IPS-18a (cell line): ENCODE data around the gene MYOD1.

Source experiments
- H3K27ac ChIP-seq: one replicate; pipeline ENCODE4 v1.5.1; 2013; ENCODE audit warnings: low read length
- H3K27me3 ChIP-seq: one replicate; pipeline ENCODE4 v1.6.1; 2013; ENCODE audit warnings: mild to moderate bottlenecking, low read length; ENCODE audit not compliant: control insufficient read depth, insufficient read depth
- H3K36me3 ChIP-seq: one replicate; pipeline ENCODE4 v1.6.1; 2013; ENCODE audit warnings: low read depth, low read length; ENCODE audit not compliant: control insufficient read depth
- H3K4me1 ChIP-seq: one replicate; pipeline ENCODE4 v1.6.1; 2013; ENCODE audit warnings: low read depth, low read length; ENCODE audit not compliant: control insufficient read depth
- H3K4me3 ChIP-seq: one replicate; pipeline ENCODE4 v1.5.1; 2013; ENCODE audit warnings: low read length
- H3K9ac ChIP-seq: one replicate; pipeline ENCODE4 v1.6.1; 2013; ENCODE audit warnings: mild to moderate bottlenecking, low read length, moderate library complexity
- H3K9me3 ChIP-seq: one replicate; pipeline ENCODE4 v1.6.1; 2013; ENCODE audit warnings: low read depth, low read length; ENCODE audit not compliant: control insufficient read depth

MYOD1 gene

DNA sequence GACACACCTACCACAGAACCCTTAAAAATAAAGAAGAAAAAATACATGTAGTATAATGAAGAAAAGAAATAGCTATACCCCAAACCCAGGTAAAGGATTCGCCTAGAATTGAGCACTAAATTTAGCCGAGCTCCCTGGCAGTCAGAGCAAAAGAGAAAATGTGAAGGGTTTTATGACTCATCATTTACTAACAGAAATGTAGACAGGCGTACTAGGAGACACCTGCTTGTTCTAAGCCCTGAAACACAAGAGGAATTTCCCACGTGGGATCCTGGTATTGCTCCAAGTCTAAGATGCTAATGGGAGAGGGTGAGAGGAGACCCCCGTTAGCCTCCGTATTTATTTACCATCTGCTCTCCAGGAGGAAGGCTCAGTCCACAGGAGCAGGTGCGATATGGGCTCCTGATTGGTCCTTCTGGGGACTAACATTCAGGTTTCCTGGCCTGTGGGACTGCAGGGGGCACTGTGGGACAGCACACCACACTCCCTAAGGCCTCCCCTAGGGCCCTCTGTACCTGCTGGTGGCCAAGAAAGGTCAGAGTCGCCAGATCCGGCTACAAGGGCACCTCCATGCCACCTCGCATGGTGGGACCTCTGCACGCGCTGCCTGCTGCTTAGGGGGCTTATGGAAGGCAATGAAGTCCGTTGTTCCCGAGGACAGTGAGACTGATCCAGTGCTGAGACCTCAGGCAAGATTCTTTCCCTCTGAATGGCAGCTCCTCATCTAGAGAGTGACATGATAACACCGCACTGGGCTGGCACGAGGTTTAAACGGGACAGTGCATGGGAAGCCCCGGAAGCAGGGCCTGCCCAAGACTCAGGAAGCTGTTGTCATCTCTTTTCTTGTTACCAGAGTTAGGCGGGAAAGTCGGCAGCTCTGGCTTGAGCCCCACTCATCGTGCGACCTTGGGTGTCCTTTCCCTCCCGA is 41.0 kb downstream of the MYOD1 start:
- H3K4me1 ChIP-seq = no peaks in the 10 kb centered on the region
- H3K4me3 ChIP-seq = no peak overlapping the region
- H3K27ac ChIP-seq = no peak overlapping the region
- H3K9me3 ChIP-seq = no peaks in the 10 kb centered on the region
- H3K36me3 ChIP-seq = no peaks in the 10 kb centered on the region
- no peak overlapping the region for H3K9ac ChIP-seq
- no peaks in the 10 kb centered on the region for H3K27me3 ChIP-seq

DNA sequence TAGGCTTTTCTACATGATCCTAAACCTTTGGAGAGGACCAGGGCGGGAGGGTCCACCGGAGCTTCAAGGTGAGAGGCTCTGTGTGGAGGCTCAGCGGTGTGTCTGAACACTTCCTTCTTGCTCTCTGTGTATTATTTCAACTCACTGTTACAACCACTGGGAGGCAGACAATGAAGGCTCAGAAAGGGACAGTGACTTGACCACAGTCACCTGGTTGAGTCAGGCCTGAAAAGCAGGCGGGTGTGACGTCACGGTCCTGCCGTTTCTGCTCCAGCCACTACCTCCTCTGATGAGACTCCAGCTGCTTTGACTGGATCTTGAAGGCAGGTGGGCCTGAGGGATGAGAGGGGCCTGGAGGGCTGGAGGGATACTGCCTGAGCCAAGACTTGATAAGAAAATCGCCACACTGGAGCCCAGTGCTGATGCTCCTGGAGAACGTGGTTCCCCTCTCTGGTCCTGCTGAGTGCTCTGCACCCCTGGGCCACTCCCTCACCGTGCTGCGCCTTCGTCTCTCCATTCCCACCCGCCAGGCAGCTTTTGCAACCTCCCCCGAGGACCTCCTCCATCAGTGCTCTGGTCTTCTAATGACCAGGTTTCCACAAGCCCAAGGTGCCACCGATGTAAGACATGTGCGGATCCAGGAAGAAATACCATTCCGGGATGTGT is 43.1 kb downstream of the MYOD1 start:
- Histone ChIP-seq H3K27ac (no peak overlapping the region), H3K4me1 (no peaks in the 10 kb centered on the region), H3K4me3 (no peak overlapping the region), H3K9me3 (no peaks in the 10 kb centered on the region), H3K9ac (no peak overlapping the region), H3K36me3 (no peaks in the 10 kb centered on the region), H3K27me3 (no peaks in the 10 kb centered on the region)

DNA sequence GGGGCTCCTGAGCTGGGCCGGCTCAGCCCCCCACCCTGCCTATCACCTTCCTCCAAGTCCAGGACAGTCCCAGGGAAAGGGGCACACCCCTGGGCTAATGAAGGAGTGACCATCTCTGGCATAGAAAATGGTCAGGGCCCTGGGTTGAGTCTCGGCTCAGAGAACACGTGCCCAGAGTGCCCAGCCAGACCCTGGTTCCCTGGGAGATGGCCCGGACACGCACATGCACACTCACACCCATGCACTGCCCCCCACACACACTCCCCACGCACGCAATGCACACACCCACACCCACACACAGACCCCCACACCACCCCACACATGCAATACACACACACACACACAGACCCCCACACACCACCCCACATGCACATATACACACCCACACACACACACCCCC is 43.9 kb downstream of the MYOD1 start:
- Histone ChIP-seq H3K9me3 (no peaks in the 10 kb centered on the region), H3K4me3 (no peak overlapping the region), H3K27ac (no peak overlapping the region), H3K27me3 (no peaks in the 10 kb centered on the region), H3K36me3 (no peaks in the 10 kb centered on the region), H3K9ac (no peak overlapping the region), H3K4me1 (no peaks in the 10 kb centered on the region)

DNA sequence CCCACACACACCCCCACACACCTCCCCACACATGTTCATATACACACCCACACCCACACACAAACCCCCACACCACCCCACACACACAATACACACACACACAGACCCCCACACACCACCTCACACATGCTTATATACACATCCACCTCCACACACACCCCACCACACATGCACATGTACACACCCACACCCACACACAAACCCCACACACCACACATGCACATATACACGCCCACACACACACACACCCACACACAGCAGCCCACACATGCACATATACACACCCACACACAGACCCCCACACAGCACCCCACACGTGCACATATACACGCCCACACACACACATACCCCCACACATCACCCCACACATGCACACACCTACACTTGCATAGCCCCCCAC is 44.3 kb downstream of the MYOD1 start:
- H3K27ac ChIP-seq = no peak overlapping the region
- H3K27me3 ChIP-seq = no peaks in the 10 kb centered on the region
- no peaks in the 10 kb centered on the region for H3K9me3 ChIP-seq
- no peaks in the 10 kb centered on the region for H3K36me3 ChIP-seq
- no peak overlapping the region for H3K9ac ChIP-seq
- no peak overlapping the region for H3K4me3 ChIP-seq
- H3K4me1 ChIP-seq = no peaks in the 10 kb centered on the region

DNA sequence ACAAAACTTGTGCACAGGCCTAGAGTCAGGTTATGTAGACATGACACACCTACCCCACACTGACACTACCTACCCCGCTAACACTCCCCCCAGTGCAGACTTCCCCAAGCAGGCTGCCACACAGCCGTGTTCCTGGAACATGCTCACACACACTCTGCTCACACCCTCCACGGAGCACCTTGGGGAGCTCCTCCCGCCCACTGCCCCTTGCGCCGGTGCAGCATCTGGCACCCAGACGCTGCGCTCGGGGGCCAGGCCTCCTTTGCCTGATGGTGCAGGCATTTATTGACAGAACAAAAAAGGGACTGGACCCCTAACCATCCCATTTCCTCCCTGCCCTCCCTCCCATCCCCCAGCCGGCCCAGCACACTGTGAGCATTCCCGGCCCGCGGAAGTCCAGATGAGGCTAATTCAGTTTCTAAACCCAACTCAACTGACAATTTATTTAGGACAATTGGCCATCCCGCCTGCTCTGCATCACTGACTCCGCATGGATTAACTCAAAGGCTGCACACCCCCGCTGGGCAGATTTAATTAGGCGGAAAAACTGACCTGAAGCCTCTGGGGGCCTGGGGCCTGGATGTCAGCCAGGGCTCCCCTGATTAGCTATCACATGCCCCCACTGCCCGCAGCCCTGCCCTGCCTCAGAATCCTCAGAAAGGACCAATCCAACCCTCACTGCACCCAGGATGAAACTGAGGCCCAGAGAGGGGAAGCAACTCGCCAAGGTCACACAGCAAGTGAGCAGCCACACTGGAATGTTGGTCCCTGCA is 45.3 kb downstream of the MYOD1 start:
- Histone ChIP-seq H3K27ac (no peak overlapping the region), H3K9ac (no peak overlapping the region), H3K27me3 (no peaks in the 10 kb centered on the region), H3K36me3 (no peaks in the 10 kb centered on the region), H3K9me3 (no peaks in the 10 kb centered on the region), H3K4me3 (no peak overlapping the region), H3K4me1 (no peaks in the 10 kb centered on the region)

DNA sequence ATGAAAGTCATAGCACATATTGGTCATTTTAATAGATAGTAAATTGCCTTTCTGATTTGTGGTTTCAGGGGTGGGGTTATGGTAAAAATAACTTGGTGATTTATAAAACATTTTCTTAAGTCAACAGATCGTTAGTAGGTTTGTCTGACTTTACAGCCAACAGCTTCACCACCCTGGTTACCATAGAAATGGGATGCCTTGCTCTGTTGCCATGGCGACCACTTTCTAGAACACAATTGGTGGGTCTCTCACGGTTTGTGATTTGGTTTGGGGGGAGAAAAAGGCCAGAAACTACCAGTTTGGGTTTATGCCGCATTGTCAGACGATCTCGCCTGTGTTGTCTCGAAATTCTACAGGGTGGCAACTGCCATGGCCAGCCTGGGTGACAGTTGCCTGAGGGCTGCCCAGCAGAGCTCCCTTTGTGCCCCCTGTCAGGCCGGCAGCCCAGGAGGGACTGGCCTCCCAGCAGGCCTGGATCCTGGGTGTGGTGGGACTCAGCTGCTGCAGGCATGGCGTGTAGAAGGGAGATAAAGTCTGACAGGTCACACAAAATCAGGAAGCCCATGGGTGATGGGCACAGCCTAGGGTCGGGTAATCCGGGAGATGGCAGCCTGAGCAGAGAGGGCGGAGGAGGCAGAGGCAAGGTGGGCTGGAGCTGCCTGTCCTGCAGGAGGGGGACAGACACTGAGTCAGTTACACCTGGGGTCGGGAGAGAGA is 46.1 kb downstream of the MYOD1 start:
- no peaks in the 10 kb centered on the region for H3K27me3 ChIP-seq
- H3K27ac ChIP-seq = no peak overlapping the region
- H3K9me3 ChIP-seq = no peaks in the 10 kb centered on the region
- no peaks in the 10 kb centered on the region for H3K4me1 ChIP-seq
- no peak overlapping the region for H3K4me3 ChIP-seq
- no peak overlapping the region for H3K9ac ChIP-seq
- no peaks in the 10 kb centered on the region for H3K36me3 ChIP-seq

DNA sequence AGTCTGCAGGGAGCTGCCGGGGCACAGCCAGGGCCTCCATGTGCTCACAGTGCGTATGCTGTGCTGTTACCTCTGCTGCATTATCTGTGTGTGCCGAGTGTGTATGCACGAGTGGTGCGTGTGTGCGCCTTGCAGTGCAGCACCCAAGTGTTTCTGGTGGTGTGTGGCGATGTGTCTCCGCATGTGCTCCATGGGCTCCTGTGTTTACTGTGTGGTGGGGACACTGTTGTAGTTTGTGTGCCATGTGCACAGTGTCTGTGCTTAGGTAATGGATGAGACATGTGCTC is 46.6 kb downstream of the MYOD1 start:
- no peak overlapping the region for H3K9ac ChIP-seq
- H3K36me3 ChIP-seq = no peaks in the 10 kb centered on the region
- H3K27me3 ChIP-seq = no peaks in the 10 kb centered on the region
- H3K4me3 ChIP-seq = no peak overlapping the region
- no peak overlapping the region for H3K27ac ChIP-seq
- H3K4me1 ChIP-seq = no peaks in the 10 kb centered on the region
- H3K9me3 ChIP-seq = no peaks in the 10 kb centered on the region

DNA sequence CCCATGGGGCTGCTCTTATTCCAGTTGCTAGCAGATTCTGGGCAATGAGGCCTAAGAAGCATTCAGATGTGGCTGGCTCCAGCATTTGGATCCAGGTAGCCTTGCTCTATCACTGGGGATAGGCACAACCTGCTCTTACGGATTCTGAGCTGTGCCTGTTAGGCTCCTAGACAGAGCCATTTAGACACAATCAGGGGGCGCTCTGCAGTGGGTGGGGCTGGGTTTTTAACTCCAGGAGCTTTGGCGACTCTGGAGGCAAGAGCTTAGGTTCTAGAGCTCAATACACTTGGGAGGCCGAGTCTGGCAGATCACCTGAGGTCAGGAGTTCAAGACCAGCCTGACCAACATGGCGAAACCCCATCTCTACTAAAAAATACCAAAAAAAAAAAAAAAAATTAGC is 47.2 kb downstream of the MYOD1 start:
- no peak overlapping the region for H3K27ac ChIP-seq
- no peaks in the 10 kb centered on the region for H3K36me3 ChIP-seq
- no peak overlapping the region for H3K9ac ChIP-seq
- no peak overlapping the region for H3K4me3 ChIP-seq
- H3K27me3 ChIP-seq = no peaks in the 10 kb centered on the region
- H3K4me1 ChIP-seq = no peaks in the 10 kb centered on the region
- no peaks in the 10 kb centered on the region for H3K9me3 ChIP-seq

DNA sequence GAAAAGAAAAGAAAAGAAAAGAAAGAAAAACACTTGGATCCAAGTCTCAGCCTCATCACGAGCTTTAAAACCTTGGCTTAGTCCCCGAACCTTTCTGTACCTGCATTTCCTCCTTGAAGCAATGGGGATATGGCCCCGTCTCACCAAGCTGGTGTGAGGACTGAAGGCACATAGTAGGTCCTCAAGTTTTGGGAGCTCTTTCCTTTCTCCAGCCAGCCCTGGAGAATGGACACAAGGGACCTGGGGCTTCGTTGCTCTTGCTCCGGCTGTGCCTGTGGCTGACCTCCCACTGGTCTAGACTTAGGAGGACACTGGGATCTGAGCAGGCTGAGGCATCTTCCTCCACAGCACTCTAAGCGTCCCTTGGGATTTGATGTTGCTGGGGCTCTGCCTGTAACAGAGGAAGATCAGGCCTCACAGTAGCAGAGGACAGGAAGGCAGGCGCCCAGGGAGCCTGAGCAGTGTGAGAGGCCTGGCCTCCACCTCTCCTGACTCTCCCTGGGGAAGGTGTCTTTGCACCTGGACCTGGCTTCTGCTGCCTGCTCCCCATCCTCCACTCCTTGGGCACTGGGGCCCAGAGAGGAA is 48.0 kb downstream of the MYOD1 start:
- no peak overlapping the region for H3K4me3 ChIP-seq
- H3K36me3 ChIP-seq = no peaks in the 10 kb centered on the region
- no peak overlapping the region for H3K9ac ChIP-seq
- H3K27me3 ChIP-seq = no peaks in the 10 kb centered on the region
- H3K9me3 ChIP-seq = no peaks in the 10 kb centered on the region
- no peak overlapping the region for H3K27ac ChIP-seq
- H3K4me1 ChIP-seq = no peaks in the 10 kb centered on the region

DNA sequence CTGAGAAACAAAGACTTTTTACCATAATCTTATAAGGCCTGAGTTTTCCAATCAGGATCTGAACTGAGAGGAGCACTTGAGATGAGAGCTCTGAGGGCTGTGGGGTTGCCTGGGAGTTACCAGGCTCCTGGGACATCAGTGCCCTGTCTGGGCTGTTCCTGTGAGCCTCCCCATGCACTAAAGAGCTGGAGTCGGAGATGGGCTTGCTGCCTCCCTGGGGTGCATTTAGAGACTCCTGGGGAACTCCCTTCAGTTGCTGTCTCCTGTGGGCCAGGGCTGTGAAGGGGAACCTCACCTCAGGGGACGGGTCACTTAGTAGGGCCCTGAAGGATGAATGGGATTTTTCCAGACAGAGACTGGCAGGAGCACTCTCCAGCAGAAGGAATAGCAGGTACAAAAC is 48.5 kb downstream of the MYOD1 start:
- Histone ChIP-seq H3K4me3 (no peak overlapping the region), H3K27ac (no peak overlapping the region), H3K4me1 (no peaks in the 10 kb centered on the region), H3K9ac (no peak overlapping the region), H3K9me3 (no peaks in the 10 kb centered on the region), H3K27me3 (no peaks in the 10 kb centered on the region), H3K36me3 (no peaks in the 10 kb centered on the region)

DNA sequence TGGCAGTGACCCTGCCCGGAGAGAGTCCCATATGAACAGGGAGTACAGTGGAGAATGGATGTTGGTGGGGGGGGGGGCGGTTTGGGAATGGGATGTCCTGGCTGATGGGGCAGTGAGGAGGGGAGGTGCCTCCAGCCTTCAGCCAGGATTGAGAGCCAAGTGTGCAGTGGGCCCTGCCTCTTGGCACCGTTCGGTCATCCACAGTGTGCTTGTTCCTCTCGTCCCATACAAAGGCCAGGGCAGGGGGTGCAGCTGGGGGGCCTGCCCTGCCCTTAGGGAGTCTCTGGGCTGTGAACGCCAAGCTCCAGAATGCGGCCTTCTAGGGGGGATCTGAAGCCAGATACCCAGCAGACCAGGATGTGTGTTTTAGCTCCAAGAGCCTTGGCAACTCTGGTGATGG is 49.2 kb downstream of the MYOD1 start:
- Histone ChIP-seq H3K27ac (no peak overlapping the region), H3K9me3 (no peaks in the 10 kb centered on the region), H3K36me3 (no peaks in the 10 kb centered on the region), H3K9ac (no peak overlapping the region), H3K4me3 (no peak overlapping the region), H3K4me1 (no peaks in the 10 kb centered on the region), H3K27me3 (no peaks in the 10 kb centered on the region)
